Activated CD8-positive, alpha-beta memory T cell treated with anti-CD3 and anti-CD28 coated beads, Interleukin-2, amount 50 U/mL, for 4 hours (primary cell): ENCODE results near the gene EXOC4.
"Not testable (repeated sequence)": the region's sequence is repeated elsewhere in the genome, so short reads cannot be mapped to it uniquely, and the experiment has no call there.

ENCODE experiments used
- DNase-seq: peaks from one replicate; pipeline ENCODE4 v3.0.0-alpha.2; 2020

The EXOC4 gene

DNA sequence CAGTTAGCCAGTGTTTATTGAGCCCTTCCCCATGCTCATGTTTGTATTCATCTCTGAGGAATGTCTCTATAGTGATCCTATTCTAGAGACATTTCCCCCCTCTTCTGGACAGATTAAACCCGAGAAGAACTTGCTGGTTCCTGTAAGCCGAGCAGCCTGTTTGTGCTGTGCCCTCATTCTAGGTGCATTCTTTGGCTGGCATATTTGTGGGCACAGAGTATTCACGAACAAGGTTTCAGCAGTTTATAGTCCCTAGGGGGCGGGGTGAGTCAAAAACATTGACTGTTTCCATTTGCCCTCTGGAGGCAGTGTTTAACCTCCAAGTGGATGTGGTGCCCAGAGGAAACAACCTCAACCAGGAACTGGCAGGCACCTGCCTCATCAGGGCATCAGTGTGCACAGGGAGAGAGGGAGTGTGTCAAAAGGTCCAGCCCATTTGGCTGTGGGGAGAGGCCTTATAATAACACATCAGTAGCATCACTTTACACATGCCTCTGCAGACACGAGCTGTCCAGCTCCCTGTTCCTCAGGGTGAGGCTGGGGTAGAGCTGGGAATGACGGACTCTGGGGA, 600.9 kb downstream of the EXOC4 start:
- no peak for DNase-seq

GRCh38 chr7:133854739-133855138, 601.9 kb downstream of the EXOC4 start:
- DNase-seq, result no peak

- no peak for DNase-seq
Observed at GRCh38 chr7:133857376-133858119, 604.7 kb downstream of the EXOC4 start.

DNA sequence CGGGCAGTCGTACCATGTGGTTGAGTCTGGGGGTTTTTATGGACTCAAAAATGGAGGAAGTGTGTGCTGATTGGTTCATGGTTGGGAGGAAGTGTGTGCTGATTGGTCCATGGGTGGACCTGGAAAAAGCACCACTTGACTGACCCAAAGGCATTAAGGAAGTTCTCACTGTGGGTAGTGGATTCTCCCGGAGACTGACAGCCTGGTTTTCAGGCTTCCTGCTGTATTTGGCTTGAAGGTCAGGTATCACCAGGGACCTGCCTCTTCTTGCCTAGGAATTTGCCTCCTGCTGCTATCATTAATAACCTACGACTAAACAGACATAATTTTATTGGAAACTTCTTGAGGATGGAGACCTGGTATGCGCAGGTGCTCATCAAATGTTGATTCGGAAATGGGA, 605.4 kb downstream of the EXOC4 start:
- DNase-seq, result no peak

- DNase-seq, result no peak
Observed at GRCh38 chr7:133859231-133859630, 606.4 kb downstream of the EXOC4 start.

DNA sequence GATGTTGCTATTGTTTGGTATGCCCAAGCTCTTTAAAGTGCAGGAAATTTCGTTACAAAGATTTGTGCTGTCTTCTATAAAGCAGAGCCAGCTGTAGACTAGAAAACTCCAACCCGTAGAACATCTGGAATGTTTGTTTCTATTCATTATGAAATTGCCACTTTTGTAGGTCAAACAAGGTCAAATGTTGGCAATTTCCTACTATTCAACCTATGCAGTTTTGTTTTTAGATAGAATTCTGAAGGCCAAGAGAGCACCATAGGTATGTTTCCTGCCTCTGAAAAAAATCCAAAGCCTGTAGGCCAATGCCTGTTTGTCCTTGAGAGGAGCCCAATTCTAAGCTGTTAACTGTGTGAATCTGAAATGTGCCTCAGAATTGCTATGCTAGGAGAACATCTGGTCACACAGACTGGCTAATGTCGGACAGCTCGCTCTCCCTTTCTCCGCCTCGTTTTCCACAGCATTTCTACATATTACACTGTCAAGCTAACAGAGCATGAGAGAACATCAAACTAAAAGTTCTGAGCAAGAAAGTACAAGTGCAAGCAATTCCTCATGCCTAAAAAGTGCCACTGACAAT, 607.1 kb downstream of the EXOC4 start:
- DNase-seq, result no peak

GRCh38 chr7:133860628-133861335, 607.9 kb downstream of the EXOC4 start:
- DNase-seq, result no peak

GRCh38 chr7:133861876-133862275, 609.0 kb downstream of the EXOC4 start:
- DNase-seq, result no peak

GRCh38 chr7:133863362-133864061, 610.6 kb downstream of the EXOC4 start:
- no peak for DNase-seq

DNA sequence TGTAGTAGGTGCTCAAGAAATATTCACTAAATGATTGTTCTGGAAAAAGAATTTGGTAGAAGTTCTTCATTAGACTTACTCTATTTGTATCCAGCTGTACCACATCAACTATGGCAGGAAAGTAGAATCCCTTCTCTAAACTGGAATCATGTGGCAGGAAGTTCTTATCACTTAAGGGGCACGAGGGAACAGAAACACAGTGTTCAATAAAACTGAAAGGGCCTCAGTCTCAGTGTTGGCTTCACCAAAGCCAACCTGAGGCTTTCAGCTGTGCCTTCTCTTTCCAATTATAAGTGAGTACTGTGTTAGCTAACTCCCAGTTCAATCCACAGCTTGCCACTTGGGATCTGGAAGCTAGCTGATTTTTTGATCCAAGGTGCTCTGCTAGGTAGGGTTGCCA, 616.7 kb downstream of the EXOC4 start:
- no peak for DNase-seq

DNA sequence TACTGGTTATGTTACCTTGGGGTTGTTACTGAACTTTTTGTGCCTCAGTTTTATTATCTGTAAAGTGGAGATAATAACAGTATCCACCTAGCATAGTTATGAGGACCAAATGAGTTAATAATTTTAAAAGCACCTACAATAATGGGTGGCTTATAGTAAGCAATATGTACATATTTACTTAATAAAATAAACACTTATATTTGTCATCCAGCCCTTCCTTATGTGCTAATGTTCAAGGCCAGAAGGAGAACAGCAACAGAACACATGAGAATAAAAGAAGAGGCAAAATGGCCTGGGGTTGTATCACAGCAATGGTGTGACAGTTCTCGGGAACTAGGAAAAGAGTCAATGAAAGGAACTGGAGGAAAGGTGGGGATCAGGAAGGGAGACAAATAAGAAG, 618.9 kb downstream of the EXOC4 start:
- DNase-seq, result no peak

DNA sequence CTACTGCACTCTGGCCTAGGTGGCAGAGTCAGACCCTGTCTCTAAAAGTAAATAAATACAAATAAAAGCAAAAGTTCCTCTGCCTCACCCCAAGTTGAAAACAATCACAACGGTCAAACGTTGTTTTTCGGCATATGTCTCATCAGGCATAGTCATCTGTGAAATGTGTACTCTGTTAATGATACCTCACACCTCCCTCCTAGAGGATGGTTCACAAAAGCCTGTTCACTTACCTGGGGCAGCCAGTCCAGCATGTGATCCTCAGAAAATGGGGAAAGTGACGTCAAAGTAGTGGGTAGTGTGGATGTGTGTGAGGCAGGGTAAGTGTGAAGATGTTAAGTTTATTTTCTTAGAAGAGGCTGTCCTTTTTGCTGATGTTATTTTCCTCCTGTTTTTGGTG, 620.3 kb downstream of the EXOC4 start:
- no peak for DNase-seq

- DNase-seq, result no peak
Observed at GRCh38 chr7:133873631-133874030, 620.8 kb downstream of the EXOC4 start.

GRCh38 chr7:133883591-133883990, 630.7 kb downstream of the EXOC4 start:
- no peak for DNase-seq

GRCh38 chr7:133885213-133885612, 632.3 kb downstream of the EXOC4 start:
- DNase-seq, result no peak

- no peak for DNase-seq
Observed at GRCh38 chr7:133886086-133886485, 633.2 kb downstream of the EXOC4 start.

DNA sequence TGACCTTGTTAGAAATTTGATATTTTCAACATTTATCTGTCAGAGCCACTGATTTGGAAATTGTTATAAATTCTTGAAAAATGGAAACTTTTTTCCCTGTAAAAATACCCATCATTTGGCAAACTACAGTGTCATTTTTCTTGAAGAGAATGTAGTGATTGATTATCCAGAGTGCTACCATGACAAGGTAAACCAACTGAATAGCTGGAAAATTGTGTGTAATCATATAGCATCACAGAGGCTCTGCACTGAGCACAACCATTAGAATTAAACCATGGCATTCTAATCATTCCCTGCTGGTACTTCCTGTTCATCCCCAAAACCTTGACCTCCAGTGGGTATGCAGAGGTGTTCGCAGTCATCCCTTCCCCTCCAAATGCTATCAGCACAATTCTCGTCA, 633.9 kb downstream of the EXOC4 start:
- no peak for DNase-seq

GRCh38 chr7:133887459-133887858, 634.6 kb downstream of the EXOC4 start:
- no peak for DNase-seq

DNA sequence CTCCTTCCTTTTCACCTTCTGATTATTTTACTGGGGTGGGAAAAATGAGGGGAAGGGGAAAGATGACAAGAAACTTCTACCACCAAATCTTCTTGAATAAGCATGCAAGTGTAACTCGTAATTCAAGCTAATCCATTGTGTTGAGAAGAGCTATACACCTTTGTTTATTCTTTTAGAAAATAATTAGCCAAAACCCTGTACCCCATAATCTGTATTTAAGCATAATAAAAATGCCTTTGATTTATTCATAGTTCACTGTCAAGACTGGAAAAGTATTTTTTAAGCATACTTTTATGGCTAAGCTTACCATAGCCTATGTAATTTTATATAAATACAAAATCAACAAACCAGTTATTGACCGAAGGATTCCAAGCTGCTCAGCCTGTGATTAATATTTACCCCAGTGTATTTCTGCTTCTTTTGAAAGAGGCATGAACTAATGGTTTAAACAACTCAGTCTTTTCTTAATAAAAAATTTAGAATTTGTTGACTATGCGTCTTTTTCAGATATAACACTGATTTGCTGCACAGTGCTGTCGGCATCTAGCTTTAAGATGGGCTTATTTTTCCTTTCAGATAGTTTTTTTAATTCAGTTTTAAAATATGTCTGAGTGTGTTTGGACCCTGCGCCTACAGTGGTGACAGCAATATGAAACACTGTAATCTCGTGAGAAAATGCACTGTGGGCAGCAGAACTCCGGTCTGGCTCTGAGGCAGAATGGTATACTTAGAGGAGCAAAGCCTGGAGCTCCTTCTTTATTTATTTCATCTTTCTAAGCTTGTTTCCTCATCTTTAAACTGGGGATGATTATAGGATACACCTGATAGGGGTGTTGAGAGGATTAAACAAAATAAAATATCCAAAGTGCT, 635.4 kb downstream of the EXOC4 start:
- no peak for DNase-seq

DNA sequence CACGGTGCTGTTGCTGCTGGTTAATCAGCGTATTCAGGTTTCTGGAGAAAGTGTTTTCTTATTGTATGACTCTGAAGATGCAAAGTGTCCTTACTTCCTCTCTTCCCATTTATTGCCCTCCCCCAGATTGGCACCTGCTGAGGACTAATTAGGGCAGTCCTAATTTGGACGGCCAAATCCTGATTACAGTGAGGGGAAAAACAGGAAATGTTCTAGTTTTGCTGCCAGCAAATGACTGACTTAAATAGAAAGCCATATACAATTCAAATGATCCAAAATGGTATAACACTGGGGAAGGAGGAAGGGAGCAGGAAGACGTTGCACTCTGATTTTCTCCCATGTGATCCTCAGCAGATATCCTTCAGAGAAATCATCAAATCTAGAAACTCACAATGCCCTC, 651.9 kb downstream of the EXOC4 start:
- DNase-seq, result no peak

DNA sequence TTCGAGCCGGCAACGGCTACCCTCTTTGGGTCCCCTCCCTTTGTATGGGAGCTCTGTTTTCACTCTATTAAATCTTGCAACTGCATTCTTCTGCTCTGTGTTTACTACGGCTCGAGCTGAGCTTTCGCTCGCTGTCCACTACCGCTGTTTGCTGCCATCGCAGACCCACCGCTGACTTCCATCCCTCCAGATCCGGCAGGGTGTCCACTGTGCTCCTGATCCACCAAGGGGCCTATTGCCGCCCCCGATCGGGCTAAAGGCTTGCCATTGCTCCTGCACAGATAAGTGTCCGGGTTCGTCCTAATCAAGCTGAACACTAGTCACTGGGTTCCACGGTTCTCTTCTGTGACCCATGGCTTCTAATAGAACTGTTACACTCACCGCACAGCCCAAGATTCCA, 653.7 kb downstream of the EXOC4 start:
- DNase-seq, result not testable (repeated sequence)

GRCh38 chr7:133910761-133911160, 657.9 kb downstream of the EXOC4 start:
- DNase-seq, result no peak
